GM19328 (cell line): ENCODE results near the gene MTA3.
A peak's percentile ranks its signal among the peaks of the same experiment; 100 is the strongest.

Experiments
- ATAC-seq: cut with Tn5 transposase; IDR thresholded peaks from one replicate; pipeline ENCODE4 v1.9.1; 2021; ENCODE audit warnings: mild to moderate bottlenecking, moderate library complexity; ENCODE audit not compliant: unreplicated experiment

The MTA3 gene

DNA sequence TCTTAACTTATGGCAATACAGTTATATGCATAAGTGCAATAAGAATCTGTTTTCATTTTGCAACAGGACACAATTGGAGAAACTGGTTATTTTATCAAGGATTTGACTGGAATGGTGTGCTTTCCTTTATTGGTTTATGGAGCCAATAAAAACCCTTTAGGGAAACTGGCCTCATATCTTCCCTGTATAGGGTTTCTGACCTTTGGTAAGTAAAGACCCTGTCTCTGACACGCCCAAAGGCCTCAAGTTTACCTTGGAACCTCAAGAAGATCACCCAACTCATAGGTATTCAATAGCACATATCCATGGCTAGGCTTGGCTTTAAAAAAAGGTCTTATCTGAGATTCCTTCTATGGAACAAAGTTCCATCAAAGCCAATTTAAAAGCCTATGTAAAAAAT is 212.7 kb downstream of the MTA3 start:
- ATAC-seq, result no peak

DNA sequence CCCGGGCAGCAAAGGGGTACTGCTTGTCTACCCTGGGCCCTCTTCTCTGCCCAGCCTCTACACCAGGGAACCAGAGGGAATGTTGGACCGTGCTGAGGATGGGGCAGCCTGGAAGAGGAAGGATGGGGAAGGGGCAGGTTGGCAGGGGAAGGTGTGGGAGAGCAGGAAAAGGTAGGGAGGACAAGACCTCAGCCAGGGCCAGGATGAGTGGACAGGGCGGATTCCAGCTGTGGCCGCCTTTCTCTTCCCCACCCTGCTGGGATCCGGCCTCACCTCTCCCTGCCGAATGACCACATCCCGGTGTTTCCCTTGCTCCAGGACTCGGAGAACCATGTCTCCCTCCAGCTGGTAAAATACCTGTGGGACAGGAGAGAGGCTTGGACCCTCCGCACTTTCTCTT is 215.1 kb downstream of the MTA3 start:
- no peak for ATAC-seq

DNA sequence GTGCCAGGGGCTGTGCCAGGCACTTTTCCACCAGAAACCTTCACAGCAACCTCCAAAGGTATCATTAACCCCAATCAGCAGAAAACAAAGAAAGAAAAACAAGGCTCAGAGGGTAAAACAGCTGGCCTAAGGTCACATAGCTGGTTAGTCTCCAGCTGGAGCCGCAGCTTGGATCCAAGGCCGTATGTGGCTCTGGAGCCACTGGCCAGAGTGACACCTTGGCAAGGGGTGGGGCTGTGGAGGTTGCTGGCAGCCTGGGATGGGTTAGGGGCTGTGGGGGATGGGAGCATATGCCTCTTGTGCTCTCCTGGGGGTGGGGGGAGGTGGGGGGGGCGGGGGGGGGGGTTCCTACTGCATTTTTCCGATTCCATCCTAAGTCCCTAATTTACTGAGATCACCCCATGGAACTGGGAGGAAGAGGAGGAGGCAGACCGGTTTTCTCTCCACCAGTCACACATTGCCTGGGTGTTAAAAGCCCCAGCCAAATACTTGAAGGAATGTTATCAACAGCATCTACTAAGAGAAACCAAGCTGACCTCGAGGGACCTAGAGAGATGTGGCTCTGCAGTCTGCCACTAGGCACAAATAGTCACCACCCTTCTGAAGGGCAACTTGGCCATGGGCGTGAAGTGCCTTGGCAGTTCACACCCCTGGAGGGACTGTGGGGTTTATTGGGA is 215.9 kb downstream of the MTA3 start:
- ATAC-seq, result no peak

DNA sequence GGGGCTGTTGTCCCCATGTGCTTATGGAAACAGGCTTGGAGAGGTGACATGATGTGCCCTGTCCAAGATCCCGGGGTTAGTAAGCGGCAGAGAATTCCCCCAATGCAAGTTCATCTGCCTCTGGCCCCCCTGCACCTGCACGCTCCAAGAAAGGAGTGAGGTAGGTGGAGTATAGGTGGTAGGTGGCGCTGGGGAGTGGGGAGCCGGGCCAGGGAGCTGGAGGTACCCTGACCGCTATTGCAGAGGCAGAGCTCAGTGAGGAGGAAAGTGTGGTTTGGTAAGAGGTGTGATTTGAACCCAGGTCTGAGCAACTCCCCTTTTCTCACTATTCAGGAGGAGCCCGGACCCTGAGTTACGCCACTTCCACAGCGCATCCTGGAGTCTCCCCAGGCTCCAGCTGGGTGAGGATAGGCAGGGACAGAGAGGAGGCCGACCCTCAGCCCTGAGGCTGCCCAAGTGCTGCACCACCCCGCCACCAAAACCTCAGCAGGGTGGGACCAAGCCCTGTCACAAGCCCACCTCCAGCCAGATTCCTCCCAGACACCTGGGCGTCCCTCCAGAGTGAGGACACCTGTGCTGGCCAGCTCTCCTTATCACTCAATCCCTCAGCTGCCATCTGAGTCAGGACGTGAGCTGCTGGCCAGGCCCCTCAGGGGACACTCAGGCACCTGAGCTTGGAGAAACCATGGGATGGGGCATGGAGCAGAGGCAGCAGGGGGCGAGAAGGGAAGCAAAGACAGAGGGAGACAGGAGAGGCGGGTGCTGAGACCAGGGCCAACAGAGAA is 218.3 kb downstream of the MTA3 start:
- ATAC-seq, result no peak

DNA sequence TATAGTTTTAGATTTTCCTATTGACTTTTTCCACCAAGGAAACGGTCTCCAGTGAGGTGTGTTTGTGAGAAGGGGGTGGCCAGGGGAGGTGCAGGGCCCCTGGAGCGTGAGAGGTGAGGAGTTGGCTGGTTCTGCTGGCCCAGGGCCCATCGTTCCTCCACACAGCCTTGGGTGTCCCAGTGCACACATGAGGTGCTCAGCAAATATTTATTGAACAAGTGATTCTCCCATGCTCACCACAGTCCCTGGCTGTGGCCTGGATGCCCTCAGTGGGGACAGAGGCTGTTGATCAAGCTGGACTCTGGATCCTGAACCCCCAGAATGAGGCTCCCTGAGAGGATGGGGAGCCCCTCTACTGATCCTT is 219.0 kb downstream of the MTA3 start:
- ATAC-seq, result no peak

DNA sequence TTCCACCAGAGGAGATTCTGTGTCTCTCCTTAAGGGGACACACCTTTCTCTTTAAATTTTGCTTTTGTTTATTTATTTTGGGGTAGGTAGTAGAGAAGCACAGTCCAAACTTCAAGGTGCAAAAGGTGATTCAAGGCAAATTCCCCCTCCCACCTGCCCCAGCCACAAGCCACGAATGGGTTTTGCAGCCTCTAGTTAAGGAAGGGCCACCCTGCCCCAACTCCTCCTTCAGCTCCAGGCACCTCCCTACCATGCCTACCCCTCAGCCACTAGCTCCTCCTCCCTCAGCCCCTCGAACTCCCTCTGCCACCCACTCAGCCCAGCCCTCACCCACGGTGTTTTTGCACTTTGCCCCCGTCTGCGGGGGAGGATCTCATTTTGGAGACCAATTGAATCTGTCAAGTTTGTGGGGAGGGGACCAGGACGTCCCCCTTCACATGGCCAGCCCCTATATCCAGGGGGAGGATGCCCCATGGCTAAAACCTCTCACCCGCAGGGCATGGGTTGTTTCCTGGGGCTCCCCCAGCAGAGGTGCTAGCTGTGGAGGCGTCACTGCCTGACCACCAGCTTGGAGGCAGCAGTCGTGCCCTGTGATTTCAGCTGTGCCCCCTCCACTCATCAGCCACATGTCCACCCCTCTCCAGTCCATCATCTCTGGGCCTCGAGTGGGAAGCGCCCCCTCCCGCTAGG is 219.5 kb downstream of the MTA3 start:
- ATAC-seq, result no peak

DNA sequence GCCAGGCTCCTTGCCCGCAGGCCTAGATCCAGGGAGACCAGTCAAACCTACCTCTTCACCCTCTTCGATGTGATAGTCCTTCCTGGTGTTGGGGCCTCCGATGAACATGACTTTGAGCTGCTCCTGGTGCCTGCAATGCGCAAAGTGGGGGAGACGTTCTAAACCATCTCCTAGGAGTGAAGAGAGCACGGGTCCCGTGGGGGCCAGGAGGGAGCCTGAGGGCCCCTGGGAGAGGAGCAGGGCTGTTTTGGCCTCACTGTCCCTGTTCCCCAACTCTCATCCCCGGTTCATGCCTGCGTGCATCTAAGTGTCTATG is 220.0 kb downstream of the MTA3 start:
- ATAC-seq, result no peak

DNA sequence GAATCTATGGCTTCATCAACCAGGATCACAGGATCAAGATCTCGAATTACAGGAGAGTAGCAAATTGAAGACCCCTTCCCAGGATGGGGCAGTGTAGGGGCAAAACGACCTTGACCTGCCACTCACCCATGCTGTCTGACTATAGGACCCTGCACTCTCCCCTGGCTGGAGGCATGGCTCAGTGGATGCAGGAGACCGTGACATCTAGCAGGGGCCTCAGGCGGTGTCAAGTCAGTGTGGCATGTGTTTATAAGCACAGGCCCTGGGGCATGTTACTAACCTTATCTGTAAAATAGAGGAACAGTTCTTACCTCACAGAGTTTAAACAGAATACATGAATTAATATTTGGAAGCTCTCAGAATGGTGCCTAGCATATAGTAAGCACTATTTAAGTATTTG is 220.4 kb downstream of the MTA3 start:
- ATAC-seq, result no peak

DNA sequence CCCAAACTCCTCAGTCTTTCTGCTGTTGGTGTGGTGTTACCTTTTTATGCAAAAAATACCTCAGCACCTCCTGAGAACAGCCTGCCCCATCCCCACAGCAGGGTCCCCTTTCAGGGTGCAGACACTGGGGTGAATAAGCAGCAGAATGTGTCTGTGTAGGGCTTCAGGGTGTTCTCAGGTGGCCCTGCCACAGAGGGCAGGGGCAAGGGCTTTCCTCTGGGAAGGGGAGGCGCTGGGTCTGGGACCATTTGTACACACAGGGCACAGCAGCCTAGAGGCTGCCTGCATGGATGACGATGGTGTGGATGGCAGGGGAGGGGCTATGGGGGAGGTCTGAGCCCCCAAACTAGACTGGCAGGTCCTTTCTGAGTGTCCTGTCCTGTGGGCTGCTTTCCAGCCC is 221.3 kb downstream of the MTA3 start:
- no peak for ATAC-seq

DNA sequence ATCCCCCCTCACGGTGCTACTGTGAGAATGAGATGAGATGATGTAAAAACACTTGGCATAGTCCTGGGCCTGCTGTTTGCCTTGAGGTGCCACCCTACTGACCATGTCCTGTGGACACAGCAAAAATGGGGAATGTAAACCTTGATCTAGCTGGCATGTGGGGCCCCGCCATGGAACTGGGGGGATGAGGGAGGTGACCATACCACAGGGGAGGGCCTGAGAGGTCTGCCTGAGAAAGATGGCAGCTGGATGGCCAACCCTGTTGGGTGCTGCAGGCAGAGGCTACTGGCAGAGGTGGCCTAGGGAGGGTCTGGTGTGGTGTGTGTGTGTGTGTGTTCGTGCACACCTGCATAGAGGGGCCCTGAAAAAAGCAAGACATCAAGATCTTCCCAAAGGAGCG is 223.2 kb downstream of the MTA3 start:
- no peak for ATAC-seq

DNA sequence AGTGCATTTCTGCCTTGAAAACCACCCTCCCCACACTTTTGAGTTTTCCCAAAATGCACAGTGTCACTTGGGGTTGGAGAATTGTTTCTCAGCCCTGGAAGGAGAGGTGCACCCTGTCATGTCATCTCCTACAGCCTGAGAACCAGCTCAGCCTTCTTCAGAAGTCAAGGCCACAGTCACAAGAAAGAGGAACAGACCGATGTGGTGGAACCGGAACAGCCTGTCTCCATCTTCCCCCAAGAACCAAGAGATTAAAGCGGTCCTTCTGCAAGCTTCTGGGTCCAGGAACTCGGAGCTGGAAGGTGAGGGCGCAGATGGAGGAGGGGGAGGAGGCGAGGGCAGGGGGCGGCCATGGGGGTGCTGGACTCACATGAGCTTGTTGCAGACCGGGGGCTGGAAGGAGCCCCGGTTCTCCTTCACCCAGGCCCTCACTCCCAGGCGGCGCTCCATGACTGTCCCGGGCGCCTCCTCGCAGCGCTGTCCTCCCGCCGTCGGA is 223.7 kb downstream of the MTA3 start:
- ATAC-seq, result peak; percentile 34

DNA sequence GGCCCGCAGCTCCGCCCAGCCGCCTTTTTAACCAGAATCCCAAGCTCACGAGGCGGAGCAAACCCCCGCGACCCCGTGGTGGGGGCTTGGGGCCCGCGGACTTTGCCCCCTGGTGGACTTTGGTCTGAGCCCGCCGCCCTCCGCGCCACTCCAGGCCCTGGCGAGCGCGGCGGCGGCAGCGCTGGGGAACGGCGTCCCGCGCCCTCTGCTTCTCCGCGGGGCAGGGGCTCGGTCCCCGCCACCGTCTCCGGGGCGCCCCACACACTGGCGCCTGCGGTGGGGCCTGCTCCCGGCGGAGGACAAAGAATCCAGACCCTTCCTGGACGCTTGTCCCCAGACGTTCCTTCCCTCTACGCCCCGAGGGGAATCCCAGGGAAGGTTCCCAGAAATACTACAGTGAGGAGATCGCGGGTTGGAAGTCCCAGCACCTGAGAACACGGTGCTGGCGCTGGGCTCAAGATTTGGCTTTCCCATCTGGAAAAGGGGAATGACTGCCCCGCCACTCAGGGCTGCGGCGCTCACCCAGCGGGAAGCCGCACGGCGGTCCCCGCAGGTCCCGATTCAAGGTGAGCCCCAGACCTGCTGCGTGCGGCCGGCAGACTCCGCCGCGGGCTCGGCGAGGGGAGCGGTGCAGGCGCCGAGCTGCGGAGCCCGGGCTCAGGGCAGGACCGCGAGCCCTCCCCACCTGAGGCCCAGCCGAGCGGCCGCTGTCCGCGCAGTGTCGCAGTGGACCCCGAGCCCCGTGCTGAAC is 224.3 kb downstream of the MTA3 start, which contains the start of gene HAAO:
Gene HAAO (minus strand): TSS at position 1 of the 751 bp plus-strand sequence. CDS start 47 bp downstream, outside the sequence.
- ATAC-seq, result peak; percentile 32

DNA sequence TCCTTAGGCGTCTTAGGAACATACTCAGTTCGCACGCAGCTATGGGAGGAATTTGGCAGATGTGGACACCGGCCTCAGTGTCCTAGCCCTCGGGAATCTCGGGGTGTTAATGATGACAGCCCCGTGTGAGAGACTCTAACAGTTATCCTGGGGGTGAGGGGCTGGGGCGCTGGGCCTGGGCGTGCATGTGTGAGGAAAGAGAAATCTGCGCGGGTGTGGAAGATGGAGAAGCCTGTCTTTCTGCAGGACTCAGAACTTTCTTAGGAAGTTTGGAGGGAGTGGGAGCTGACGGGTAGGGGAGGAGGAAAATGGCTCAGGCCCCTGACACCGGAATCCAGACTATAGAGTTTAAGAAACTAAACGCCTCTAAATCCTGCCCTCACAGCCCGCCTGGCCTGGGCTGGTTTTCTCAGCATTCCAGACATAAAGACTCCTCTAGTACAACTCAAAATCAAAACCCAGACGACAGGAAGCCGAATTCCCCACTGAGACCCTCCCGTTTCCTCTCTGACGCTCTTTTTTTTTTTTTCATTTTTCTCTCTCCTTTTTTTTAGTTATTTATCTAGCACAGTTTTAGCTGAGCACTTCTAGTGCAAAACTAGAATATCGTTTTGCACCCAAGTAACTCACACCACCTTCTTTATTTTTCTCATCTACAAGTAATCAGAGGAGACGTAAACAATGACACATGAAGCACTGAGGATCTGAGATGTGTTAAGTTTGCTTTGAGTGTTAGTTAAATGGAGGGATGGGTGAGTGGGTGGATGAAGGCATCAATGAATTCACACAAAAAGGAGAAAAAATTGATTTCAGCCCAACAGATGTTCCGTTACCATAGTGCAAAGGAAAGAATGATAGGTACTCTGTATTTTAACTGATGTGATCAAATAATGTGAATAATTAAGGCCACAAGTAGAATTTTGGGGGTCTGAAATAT is 225.2 kb downstream of the MTA3 start:
- peak; percentile 1 for ATAC-seq

DNA sequence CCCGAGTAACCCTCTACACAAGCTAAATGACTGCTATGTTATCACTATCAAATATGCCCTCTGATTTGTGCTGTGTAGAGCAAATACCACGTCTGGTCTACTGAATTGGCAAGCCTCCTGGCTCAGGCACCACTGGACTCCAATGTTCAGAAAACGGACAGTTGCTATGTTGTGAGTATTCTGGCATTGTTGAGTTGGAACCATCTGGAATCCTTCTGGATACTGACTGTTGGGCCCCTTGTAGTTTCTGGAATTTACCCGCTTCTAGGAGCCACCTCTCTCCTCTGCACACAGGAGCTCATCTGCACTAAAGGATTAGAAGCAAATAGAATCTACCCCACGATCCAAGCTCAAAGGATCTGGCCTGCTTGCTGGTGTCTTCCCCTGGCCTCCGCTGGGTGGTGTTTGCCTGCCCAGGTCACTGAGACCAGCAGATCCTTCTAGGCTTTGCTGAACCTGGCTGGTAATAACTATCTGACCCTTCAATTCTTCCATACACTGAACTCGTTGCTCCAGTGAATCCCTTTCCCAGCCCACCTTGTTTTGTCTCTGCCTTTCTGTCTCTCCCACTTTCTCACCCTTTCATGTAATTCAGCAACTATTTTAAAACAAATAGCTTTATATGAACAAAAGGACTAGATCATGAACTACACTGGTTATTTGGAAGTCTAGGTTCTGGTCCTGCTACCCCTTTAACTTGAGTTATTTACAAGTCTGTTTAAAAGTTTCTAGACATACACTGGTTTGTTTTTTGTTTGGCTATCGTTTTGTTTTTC is 226.0 kb downstream of the MTA3 start:
- no peak for ATAC-seq

DNA sequence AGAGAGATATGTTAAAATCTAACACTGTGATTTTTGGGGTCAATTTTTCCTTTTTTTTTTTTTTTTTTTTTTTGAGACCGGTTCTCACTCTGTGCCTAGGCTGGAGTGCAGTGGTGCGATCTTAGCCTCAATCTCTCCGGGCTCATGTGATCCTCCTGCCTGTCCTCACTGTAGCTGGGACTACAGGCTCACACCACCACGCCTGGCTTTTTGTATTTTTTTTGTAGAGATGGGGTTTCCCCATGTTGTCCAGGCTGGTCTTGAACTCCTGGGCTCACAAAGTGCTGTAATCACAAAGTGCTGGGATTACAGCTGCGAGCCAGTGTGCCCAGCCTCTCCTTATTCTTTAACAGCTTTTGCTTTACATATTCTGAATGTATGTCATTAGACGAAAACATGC is 226.8 kb downstream of the MTA3 start:
- ATAC-seq, result no peak

DNA sequence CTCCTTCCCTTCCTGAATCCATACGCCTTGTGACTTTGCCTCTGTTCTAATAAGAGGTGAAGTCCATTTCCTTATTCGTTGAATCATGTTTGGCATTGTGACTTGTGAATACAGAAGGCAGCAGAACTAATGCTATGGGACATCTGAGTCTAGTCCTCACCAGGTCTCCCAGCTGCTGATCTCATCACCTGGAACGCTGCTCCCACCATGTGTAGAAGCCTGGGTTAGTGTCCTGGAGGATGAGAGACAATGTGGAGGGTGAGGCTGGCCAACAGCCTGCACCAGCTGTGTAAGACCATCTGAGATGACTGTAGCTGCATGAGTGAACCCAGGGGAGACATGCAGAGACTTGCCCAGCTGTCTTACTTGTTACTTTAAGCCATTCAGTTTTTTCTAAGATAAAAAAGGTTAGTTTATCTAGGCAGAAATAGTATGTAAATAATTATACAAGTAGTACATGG is 227.4 kb downstream of the MTA3 start:
- no peak for ATAC-seq

DNA sequence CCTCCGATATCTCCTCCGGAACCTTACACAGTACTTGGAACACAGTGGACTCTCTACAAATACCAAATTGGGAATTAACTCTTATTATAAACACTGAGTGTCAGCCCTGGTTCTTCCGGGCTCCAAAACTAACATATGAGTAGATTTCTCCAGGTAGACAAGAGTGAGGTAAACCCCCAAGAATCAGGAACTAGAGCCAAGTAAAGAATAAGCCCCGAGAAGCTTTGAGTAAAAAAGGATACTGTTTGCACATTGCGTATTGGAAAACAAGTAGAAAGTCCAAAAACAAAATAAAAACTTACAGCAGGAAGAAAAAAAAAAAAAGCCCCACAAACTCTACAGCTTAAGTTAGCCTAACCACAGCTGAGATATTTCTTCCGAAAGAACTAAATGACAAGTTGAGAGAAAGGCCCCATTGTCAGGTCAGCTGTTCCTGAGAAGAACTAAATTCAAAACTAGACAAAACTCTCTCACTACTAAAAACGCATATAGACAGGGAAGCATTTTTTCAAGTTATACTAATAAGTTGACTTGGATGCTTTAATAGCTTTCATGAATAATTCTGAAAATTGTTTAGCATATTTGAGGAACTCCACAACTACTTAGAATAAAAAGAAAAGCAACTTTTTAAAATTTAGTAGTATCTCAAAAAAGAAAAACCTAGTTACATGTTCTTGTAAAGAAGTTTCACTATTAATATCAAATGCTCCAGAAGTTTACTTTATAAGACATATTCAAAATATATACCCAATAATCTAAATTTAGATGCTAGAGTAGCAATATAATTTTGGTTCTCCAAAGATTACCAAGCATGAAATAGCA is 228.2 kb downstream of the MTA3 start:
- peak; percentile 33 for ATAC-seq

DNA sequence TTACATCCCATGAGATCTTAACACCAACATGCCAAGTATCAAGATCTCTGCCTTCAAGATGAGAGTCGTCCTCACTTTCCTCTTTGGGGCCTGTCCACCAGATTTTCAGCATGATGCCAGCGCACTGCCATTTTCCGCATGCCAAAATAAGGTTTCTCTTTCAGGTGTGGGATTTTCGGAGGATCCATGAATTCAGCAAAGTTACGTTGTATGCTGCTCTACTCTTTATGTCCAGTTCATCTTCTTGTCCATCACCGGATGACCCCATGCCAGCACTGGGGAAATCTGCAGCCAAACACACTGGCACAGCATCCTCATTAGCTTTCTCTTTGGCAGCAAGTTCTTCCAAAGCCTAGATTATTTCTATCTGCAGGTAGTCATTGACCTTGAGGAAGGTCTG is 228.8 kb downstream of the MTA3 start:
- no peak for ATAC-seq
